Activated T-helper 17 cell treated with anti-CD3 and anti-CD28 coated beads, Interleukin-2, amount 50 U/mL, for 72 hours (primary cell): ENCODE measurements around the gene SNRPN. TPM values are rescaled to one million over a fixed set of nuclear protein-coding genes. Genes with fewer than 3 reads are reported as not detected.
A peak's percentile ranks its signal among the peaks of the same experiment; 100 is the strongest.
"Not testable (repeated sequence)": the region's sequence is repeated elsewhere in the genome, so short reads cannot be mapped to it uniquely, and the experiment has no call there.

Experiments used
- ATAC-seq: fragments of 150-1000 bp; cut with Tn5 transposase; replicated peaks from 2 replicates; pipeline ENCODE4 v1.10.0; 2021; ENCODE audit warnings: mild to moderate bottlenecking, moderate library complexity
- H3K27ac Mint-ChIP-seq: one replicate; pipeline ENCODE4 v1.8.0; 2022; ENCODE audit warnings: mixed read lengths
- H3K27me3 Mint-ChIP-seq: one replicate; pipeline ENCODE4 v1.8.0; 2022; ENCODE audit warnings: mixed read lengths
- H3K36me3 Mint-ChIP-seq: one replicate; pipeline ENCODE4 v1.8.0; 2022; ENCODE audit warnings: low read depth, mild to moderate bottlenecking, mixed read lengths
- H3K4me1 Mint-ChIP-seq: one replicate; pipeline ENCODE4 v1.8.0; 2022; ENCODE audit warnings: mixed read lengths
- H3K4me3 Mint-ChIP-seq: one replicate; pipeline ENCODE4 v1.8.0; 2022; ENCODE audit warnings: mild to moderate bottlenecking, mixed read lengths
- H3K9me3 Mint-ChIP-seq: one replicate; pipeline ENCODE4 v1.8.0; 2022; ENCODE audit warnings: mixed read lengths
- total RNA-seq, 2 donors: library from RNA; stranded (reverse); gene quantifications; one replicate each; pipeline ENCODE4 v1.2.3, GENCODE V29; 2022

SNRPN gene
- total RNA-seq, 2 donors from 2014 or later = 38.5 to 43.5 TPM

GRCh38 chr15:24948495-24948894 lies 6.3 kb upstream of the SNRPN start:
- Mint-ChIP-seq H3K4me3 (no peak overlapping the region), H3K9me3 (no peaks in the 10 kb centered on the region), H3K36me3 (no peaks in the 10 kb centered on the region), H3K4me1 (no peaks in the 10 kb centered on the region), H3K27me3 (no peaks in the 10 kb centered on the region), H3K27ac (no peak overlapping the region)
- ATAC-seq = no peak

DNA sequence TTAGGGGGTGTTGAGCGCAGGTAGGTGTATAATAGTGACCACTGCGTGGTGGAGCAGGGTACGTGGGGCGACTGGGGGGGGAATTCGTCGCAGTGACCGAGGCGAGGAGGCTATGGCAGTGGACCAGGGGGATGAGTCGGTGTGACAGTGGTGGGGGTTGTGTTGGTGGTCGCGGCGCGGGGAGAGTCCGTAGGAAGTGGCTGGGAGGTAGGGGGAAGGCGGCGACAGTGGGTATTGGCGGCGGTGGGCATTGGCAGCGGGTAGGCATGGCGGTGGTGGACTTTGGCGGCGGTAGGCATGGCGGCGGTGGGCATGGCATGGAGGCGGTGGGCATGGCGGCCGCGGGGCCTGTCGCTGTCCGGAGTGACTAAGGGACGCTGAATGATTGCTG lies 739 bp downstream of the SNRPN start:
- peak overlapping the region; percentile 89 for H3K4me3 Mint-ChIP-seq
- ATAC-seq = no peak
- H3K27me3 Mint-ChIP-seq = no peaks in the 10 kb centered on the region
- no peaks in the 10 kb centered on the region for H3K9me3 Mint-ChIP-seq
- H3K36me3 Mint-ChIP-seq = peaks cover 20% of the 10 kb centered on the region
- no peaks in the 10 kb centered on the region for H3K4me1 Mint-ChIP-seq
- H3K27ac Mint-ChIP-seq = peak overlapping the region; percentile 86

- no peaks in the 10 kb centered on the region for H3K9me3 Mint-ChIP-seq
- no peaks in the 10 kb centered on the region for H3K27me3 Mint-ChIP-seq
- peaks cover 28% of the 10 kb centered on the region for H3K36me3 Mint-ChIP-seq
- no peaks in the 10 kb centered on the region for H3K4me1 Mint-ChIP-seq
- H3K27ac Mint-ChIP-seq = peak overlapping the region; percentile 86
- H3K4me3 Mint-ChIP-seq = peak overlapping the region; percentile 89
- ATAC-seq = peak; percentile 79
Observed at GRCh38 chr15:24956111-24956838, 1.5 kb downstream of the SNRPN start.

DNA sequence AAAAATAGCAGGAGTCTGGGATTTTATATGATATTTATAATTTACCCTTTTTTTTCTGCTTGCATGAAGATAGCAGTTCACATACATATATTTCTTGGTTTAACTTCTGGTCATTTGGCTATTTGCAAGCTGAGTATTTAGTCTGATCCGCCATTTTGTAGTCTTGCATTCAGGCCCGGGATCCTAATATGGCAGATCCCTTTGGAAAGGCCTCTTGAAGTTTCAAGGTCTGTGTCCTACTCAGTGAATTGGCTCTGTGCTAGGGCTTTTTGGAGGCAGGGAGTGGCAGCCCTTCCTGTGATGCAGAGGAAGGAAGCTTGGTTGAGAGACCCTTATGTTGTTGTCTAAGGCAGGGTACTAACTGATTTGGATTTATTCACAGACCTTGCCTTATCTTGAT lies 2.9 kb downstream of the SNRPN start:
- no peaks in the 10 kb centered on the region for H3K27me3 Mint-ChIP-seq
- no peaks in the 10 kb centered on the region for H3K9me3 Mint-ChIP-seq
- H3K27ac Mint-ChIP-seq = no peak overlapping the region
- peak overlapping the region; percentile 89 for H3K4me3 Mint-ChIP-seq
- ATAC-seq = no peak
- H3K4me1 Mint-ChIP-seq = no peaks in the 10 kb centered on the region
- peaks cover 36% of the 10 kb centered on the region for H3K36me3 Mint-ChIP-seq

- H3K9me3 Mint-ChIP-seq = peaks cover 8% of the 10 kb centered on the region
- peaks cover 79% of the 10 kb centered on the region for H3K36me3 Mint-ChIP-seq
- no peaks in the 10 kb centered on the region for H3K4me1 Mint-ChIP-seq
- no peaks in the 10 kb centered on the region for H3K27me3 Mint-ChIP-seq
- H3K4me3 Mint-ChIP-seq = no peak overlapping the region
- H3K27ac Mint-ChIP-seq = no peak overlapping the region
- ATAC-seq = no peak
Observed at GRCh38 chr15:24961967-24962366, 7.2 kb downstream of the SNRPN start.

DNA sequence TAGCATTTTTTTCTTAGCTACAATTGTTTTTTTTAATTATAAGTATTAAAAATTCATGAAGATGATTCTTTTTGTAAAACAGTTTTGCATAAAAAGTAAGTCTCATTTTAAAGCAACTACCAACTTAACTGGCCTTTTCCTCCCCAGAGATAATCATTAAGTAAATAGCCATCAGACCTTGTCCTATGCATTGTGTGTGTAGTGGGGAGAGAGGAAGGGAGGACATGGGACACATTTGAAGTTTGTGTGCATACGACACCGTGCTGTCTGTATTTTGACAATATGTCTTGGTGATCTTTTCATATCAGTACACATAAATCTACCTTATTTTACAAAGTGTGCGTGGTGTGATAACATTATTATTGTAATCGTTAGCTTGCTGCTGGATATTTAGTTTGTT lies 8.1 kb downstream of the SNRPN start:
- Mint-ChIP-seq H3K9me3 (peaks cover 8% of the 10 kb centered on the region), H3K4me1 (no peaks in the 10 kb centered on the region), H3K27me3 (no peaks in the 10 kb centered on the region), H3K4me3 (no peak overlapping the region), H3K27ac (no peak overlapping the region), H3K36me3 (peaks cover 88% of the 10 kb centered on the region)
- no peak for ATAC-seq

DNA sequence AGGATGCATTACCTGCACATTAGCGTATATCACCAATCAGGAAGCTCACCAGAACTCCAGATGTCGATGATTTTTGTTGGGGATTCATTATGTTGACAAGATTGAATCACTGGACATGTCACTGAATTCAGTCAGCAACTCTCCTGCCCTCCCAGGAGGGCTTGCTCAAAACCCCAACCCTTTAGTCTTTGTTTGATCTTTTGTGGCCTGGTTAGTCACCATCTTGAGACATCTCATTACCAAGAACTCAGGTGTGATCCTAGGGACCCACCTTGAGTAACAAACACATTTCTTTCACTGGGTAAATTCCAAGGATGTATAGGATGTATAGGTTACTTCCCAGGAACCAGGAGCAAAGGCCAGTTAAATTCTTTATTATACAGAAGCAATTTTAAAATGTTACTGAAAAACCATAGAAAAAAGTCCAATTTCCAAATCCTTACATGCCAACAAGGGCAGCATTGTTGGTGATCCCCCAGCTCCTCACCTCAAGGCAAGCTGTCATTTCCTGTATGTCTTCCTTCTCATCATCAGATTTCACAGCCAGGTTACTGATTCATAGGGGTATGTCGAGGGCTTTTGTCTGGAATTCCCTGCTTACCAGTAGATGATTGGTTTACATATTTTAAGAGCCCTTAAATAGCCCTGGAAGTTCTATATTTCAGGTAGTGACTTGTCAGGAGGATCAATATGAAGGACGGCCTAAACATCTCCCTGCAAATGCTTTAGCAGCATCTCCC lies 11.7 kb downstream of the SNRPN start:
- Mint-ChIP-seq H3K36me3 (peaks cover 92% of the 10 kb centered on the region), H3K4me1 (no peaks in the 10 kb centered on the region), H3K27me3 (no peaks in the 10 kb centered on the region), H3K27ac (no peak overlapping the region), H3K9me3 (peaks cover 12% of the 10 kb centered on the region), H3K4me3 (no peak overlapping the region)
- ATAC-seq = peak; percentile 68

DNA sequence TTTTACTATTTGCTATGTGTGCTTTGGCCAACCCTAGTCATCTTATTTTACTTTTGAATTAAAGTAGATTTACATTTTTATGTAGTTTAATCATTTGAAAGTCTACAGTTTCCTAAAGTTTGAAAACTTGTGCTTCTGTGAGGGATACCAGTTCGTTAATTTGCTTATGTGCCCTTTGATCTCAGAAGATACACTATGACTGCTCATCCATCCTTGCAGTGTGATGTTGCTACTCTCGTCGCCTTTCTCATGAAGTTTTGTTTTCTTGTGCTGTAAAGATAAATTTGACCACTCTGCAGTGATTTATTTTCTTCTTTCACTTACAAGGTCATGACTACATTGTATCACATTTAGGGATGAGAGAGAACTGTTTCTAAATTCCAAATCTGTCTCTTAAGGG lies 16.3 kb downstream of the SNRPN start:
- H3K36me3 Mint-ChIP-seq = peaks cover 95% of the 10 kb centered on the region
- no peaks in the 10 kb centered on the region for H3K27me3 Mint-ChIP-seq
- no peaks in the 10 kb centered on the region for H3K4me1 Mint-ChIP-seq
- no peak for ATAC-seq
- no peak overlapping the region for H3K4me3 Mint-ChIP-seq
- H3K27ac Mint-ChIP-seq = no peak overlapping the region
- H3K9me3 Mint-ChIP-seq = peaks cover 20% of the 10 kb centered on the region

DNA sequence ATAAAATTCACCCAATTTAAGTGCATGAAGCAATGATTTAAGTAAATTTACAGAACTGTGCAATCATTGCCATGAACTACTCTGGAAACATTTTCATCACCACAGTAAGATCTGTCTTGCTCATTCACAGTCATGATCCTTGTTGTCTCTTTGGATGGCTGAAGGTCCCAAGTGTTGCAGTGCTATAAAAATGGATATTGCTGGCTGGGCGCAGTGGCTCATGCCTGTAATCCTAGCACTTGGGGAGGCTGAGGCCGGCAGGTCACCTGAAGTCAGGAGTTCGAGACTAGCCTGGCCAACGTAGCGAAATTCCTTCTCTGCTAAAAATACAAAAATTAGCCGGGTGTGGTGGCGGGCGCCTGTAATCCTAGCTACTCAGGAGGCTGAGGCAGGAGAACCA lies 17.0 kb downstream of the SNRPN start:
- ATAC-seq = no peak
- no peak overlapping the region for H3K27ac Mint-ChIP-seq

DNA sequence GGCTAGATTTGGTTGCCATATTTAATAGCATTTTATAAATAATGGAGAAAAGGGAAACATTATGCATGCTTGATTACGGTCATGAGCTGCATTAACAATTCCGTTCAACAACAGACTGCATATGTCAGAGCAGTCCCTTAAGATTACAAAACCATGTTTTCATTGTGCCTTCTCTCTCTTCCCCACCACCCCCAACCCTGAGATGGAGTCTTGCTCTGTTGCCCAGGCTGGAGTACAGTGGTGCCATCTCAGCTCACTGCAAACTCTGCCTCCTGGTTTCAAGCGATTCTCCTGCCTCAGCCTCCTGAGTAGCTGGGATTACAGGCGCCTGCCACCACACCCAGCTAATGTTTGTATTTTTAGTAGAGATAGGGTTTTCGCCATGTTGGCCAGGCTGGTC lies 17.9 kb downstream of the SNRPN start:
- not testable (repeated sequence) for H3K27me3 Mint-ChIP-seq, H3K4me3 Mint-ChIP-seq, H3K4me1 Mint-ChIP-seq, H3K27ac Mint-ChIP-seq, ATAC-seq
- peaks cover 95% of the 10 kb centered on the region for H3K36me3 Mint-ChIP-seq
- peaks cover 28% of the 10 kb centered on the region for H3K9me3 Mint-ChIP-seq

More for the DNA sequence above, 17.0 kb downstream of the SNRPN start:
- H3K4me1 Mint-ChIP-seq = no peaks in the 10 kb centered on the region
- peaks cover 25% of the 10 kb centered on the region for H3K9me3 Mint-ChIP-seq
- no peaks in the 10 kb centered on the region for H3K27me3 Mint-ChIP-seq
- peaks cover 95% of the 10 kb centered on the region for H3K36me3 Mint-ChIP-seq
- H3K4me3 Mint-ChIP-seq = no peak overlapping the region

GRCh38 chr15:24976932-24977331 lies 22.1 kb downstream of the SNRPN start:
- Mint-ChIP-seq H3K9me3 (peaks cover 29% of the 10 kb centered on the region), H3K4me3 (no peak overlapping the region), H3K27ac (no peak overlapping the region)

GRCh38 chr15:24977686-24978085 lies 22.9 kb downstream of the SNRPN start:
- Mint-ChIP-seq H3K9me3 (peaks cover 29% of the 10 kb centered on the region), H3K27ac (no peak overlapping the region), H3K4me1 (no peaks in the 10 kb centered on the region), H3K36me3 (peaks cover 98% of the 10 kb centered on the region), H3K27me3 (no peaks in the 10 kb centered on the region), H3K4me3 (no peak overlapping the region)
- no peak for ATAC-seq

More at GRCh38 chr15:24976932-24977331, 22.1 kb downstream of the SNRPN start:
- ATAC-seq = no peak
- no peaks in the 10 kb centered on the region for H3K27me3 Mint-ChIP-seq
- peaks cover 98% of the 10 kb centered on the region for H3K36me3 Mint-ChIP-seq
- H3K4me1 Mint-ChIP-seq = no peaks in the 10 kb centered on the region

GRCh38 chr15:24985224-24985623 lies 30.4 kb downstream of the SNRPN start:
- H3K36me3 Mint-ChIP-seq = peaks cover 99% of the 10 kb centered on the region
- no peaks in the 10 kb centered on the region for H3K4me1 Mint-ChIP-seq
- no peaks in the 10 kb centered on the region for H3K27me3 Mint-ChIP-seq
- H3K9me3 Mint-ChIP-seq = peaks cover 16% of the 10 kb centered on the region
- ATAC-seq = no peak
- H3K27ac Mint-ChIP-seq = no peak overlapping the region
- H3K4me3 Mint-ChIP-seq = no peak overlapping the region

DNA sequence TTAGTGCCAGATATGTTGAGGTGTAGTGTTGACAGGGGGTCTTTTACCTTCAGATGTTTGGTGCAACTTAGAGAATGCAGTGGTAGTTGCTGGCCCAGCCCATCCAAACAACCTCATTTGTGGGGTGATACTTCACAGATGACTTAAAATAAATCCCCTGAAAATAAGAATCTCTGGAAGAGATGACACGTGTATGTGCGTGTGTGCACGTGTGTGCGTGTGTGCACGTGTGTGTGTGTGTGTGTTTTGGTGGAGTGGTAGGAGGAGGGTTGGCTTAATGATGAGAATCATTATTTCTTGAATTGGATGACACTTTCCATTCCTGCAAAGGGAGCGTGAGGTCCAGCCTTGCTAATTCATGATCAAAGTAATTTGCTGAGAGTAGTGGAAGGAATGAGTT lies 31.9 kb downstream of the SNRPN start:
- no peak overlapping the region for H3K27ac Mint-ChIP-seq
- H3K27me3 Mint-ChIP-seq = no peaks in the 10 kb centered on the region
- H3K36me3 Mint-ChIP-seq = peaks cover 92% of the 10 kb centered on the region
- H3K4me3 Mint-ChIP-seq = no peak overlapping the region
- ATAC-seq = no peak
- H3K4me1 Mint-ChIP-seq = no peaks in the 10 kb centered on the region
- peaks cover 13% of the 10 kb centered on the region for H3K9me3 Mint-ChIP-seq

- no peaks in the 10 kb centered on the region for H3K27me3 Mint-ChIP-seq
- no peak for ATAC-seq
- no peak overlapping the region for H3K27ac Mint-ChIP-seq
- peaks cover 43% of the 10 kb centered on the region for H3K36me3 Mint-ChIP-seq
- no peak overlapping the region for H3K4me3 Mint-ChIP-seq
- H3K9me3 Mint-ChIP-seq = peaks cover 43% of the 10 kb centered on the region
- H3K4me1 Mint-ChIP-seq = no peaks in the 10 kb centered on the region
Observed at GRCh38 chr15:25019434-25019833, 64.6 kb downstream of the SNRPN start.
